ENCODE measurements around the gene TDRD7. TPM values are rescaled to one million over a fixed set of nuclear protein-coding genes. Genes with fewer than 3 reads are reported as not detected.

TDRD7 gene
- polyA plus RNA-seq, 10 donors = 4.0 to 5.7 (median 5.0) TPM

- no peak for DNase-seq
Measured at GRCh38 chr9:97526895-97527575, 115.1 kb downstream of the TDRD7 start.

- no peak for DNase-seq
Measured at GRCh38 chr9:97527626-97528528, 116.0 kb downstream of the TDRD7 start.

- no peak for DNase-seq
Measured at GRCh38 chr9:97528529-97529230, 116.8 kb downstream of the TDRD7 start.

- DNase-seq = no peak
Measured at GRCh38 chr9:97529363-97530076, 117.6 kb downstream of the TDRD7 start.

- DNase-seq = no peak
Measured at GRCh38 chr9:97531888-97532376, 120.0 kb downstream of the TDRD7 start.

GRCh38 chr9:97534185-97534584, 122.3 kb downstream of the TDRD7 start:
- DNase-seq = no peak

GRCh38 chr9:97534961-97535594, 123.2 kb downstream of the TDRD7 start:
- no peak for DNase-seq

GRCh38 chr9:97535771-97536170, 123.9 kb downstream of the TDRD7 start:
- DNase-seq = no peak

GRCh38 chr9:97536480-97536879, 124.6 kb downstream of the TDRD7 start:
- DNase-seq = no peak

GRCh38 chr9:97543561-97543960, 131.7 kb downstream of the TDRD7 start:
- no peak for DNase-seq

GRCh38 chr9:97545486-97545885, 133.6 kb downstream of the TDRD7 start:
- DNase-seq = no peak

Other genes starting within 250 kb of the TDRD7 start
- gene CCDC180, start 104.4 kb upstream of the TDRD7 start, polyA plus RNA-seq (ENCODE audit: insufficient read length in 10 of 10) = 10 to 100 TPM in 4 of 10 donors, 1 to 10 TPM in 6; 3.9 to 17.7 (median 6.7) TPM
- 100 to 1,000 TPM in 9 of 10 donors, 10 to 100 TPM in 1; 70.8 to 161 (median 128) TPM for gene TMOD1, start 89.6 kb downstream of the TDRD7 start, polyA plus RNA-seq (ENCODE audit: insufficient read length in 10 of 10)
- gene TSTD2, start 221.3 kb downstream of the TDRD7 start, polyA plus RNA-seq (ENCODE audit: insufficient read length in 10 of 10) = 10 to 100 TPM; 15.5 to 31.7 (median 25.3) TPM
- 10 to 100 TPM; 27.6 to 44.2 (median 38.5) TPM for gene NCBP1, start 221.7 kb downstream of the TDRD7 start, polyA plus RNA-seq (ENCODE audit: insufficient read length in 10 of 10)

Data from muscle of back (tissue), 11 donors.